IPS DF 6.9 (cell line): ENCODE data around the gene PTPN6.
A peak's percentile ranks its signal among the peaks of the same experiment; 100 is the strongest.

Source experiments
- DNase-seq: peaks from one replicate; pipeline ENCODE4 v3.0.0-alpha.2; 2013; ENCODE audit warnings: low read depth, low spot score
- H3K27ac ChIP-seq: one replicate; pipeline ENCODE4 v1.5.1; 2013; ENCODE audit warnings: low read length, control low read depth
- H3K27me3 ChIP-seq: 2 replicates; pipeline ENCODE4 v1.6.1; 2013; ENCODE audit warnings: mild to moderate bottlenecking, low read length; ENCODE audit not compliant: control insufficient read depth, insufficient read depth
- H3K36me3 ChIP-seq: 2 replicates; pipeline ENCODE4 v1.6.1; 2013; ENCODE audit warnings: low read length; ENCODE audit not compliant: control insufficient read depth, insufficient read depth
- H3K4me1 ChIP-seq: 2 replicates; pipeline ENCODE4 v1.6.1; 2013; ENCODE audit warnings: low read length; ENCODE audit not compliant: control insufficient read depth, insufficient read depth
- H3K4me3 ChIP-seq: 2 replicates; pipeline ENCODE4 v1.5.1; 2013; ENCODE audit warnings: mild to moderate bottlenecking, low read length
- H3K9me3 ChIP-seq: 2 replicates; pipeline ENCODE4 v1.6.1; 2013; ENCODE audit warnings: low read length, inconsistent platforms; ENCODE audit not compliant: control insufficient read depth, insufficient read depth
- WGBS: extraction: QIAGEN DNeasy Blood & Tissue Kit; methylation state at CpG from one replicate; pipeline ENCODE4 v1.1.7; 2013; ENCODE audit warnings: mixed read lengths, missing lambda C conversion rate; ENCODE audit not compliant: insufficient read length, insufficient coverage; 5-methylcytosine and 5-hydroxymethylcytosine counted together

Gene PTPN6

GRCh38 chr12:6925239-6925539 lies 26.0 kb upstream of the PTPN6 start:
- peak overlapping the region; percentile 6 for H3K27ac ChIP-seq
- DNase-seq: no peak
- no peak overlapping the region for H3K4me3 ChIP-seq

GRCh38 chr12:6925540-6926279 lies 25.4 kb upstream of the PTPN6 start:
- peaks cover 4% of the 10 kb centered on the region; the same call in 1 of the 2 replicates for H3K4me1 ChIP-seq
- peak overlapping the region; percentile 21; the same call in 1 of the 2 replicates for H3K4me3 ChIP-seq
- H3K27me3 ChIP-seq: no peaks in the 10 kb centered on the region
- no peak for DNase-seq
- WGBS: no CpG with 5 or more reads among the region's 8 CpGs
- H3K27ac ChIP-seq: peak overlapping the region; percentile 25
- H3K9me3 ChIP-seq: no peaks in the 10 kb centered on the region
- peaks cover 7% of the 10 kb centered on the region; the same call in 1 of the 2 replicates for H3K36me3 ChIP-seq

More at GRCh38 chr12:6925239-6925539, 26.0 kb upstream of the PTPN6 start:
- H3K9me3 ChIP-seq: no peaks in the 10 kb centered on the region
- peaks cover 7% of the 10 kb centered on the region; the same call in 1 of the 2 replicates for H3K36me3 ChIP-seq
- no peaks in the 10 kb centered on the region for H3K27me3 ChIP-seq
- WGBS: no CpG with 5 or more reads among the region's 1 CpG
- peaks cover 4% of the 10 kb centered on the region; the same call in 1 of the 2 replicates for H3K4me1 ChIP-seq

GRCh38 chr12:6927379-6928021 lies 23.7 kb upstream of the PTPN6 start, which contains the start of gene ATN1:
TSS of gene ATN1 (plus strand) at chr12:6927959. CDS start at chr12:6934002, 6,043 bp downstream.
- no CpG with 5 or more reads among the region's 66 CpGs for WGBS
- Histone ChIP-seq H3K4me3 (peak within 1 kb of the TSS; percentile 77), H3K4me1 (peaks cover 4% of the 10 kb centered on the region; the same call in 1 of the 2 replicates), H3K9me3 (no peaks in the 10 kb centered on the region), H3K27me3 (no peaks in the 10 kb centered on the region), H3K27ac (no peak within 1 kb of the TSS), H3K36me3 (no peaks in the 10 kb centered on the region; the same call in 1 of the 2 replicates)
- no peak for DNase-seq

- DNase-seq: no peak
- H3K9me3 ChIP-seq: no peaks in the 10 kb centered on the region
- no peaks in the 10 kb centered on the region; the same call in 1 of the 2 replicates for H3K36me3 ChIP-seq
- H3K27ac ChIP-seq: no peak overlapping the region
- H3K4me1 ChIP-seq: peaks cover 4% of the 10 kb centered on the region; the same call in 1 of the 2 replicates
- H3K27me3 ChIP-seq: no peaks in the 10 kb centered on the region
- peak overlapping the region; percentile 77 for H3K4me3 ChIP-seq
- WGBS: no CpG with 5 or more reads among the region's 79 CpGs
Measured at GRCh38 chr12:6928022-6928702, 23.0 kb upstream of the PTPN6 start.

- no CpG with 5 or more reads among the region's 19 CpGs for WGBS
- DNase-seq: no peak
- peaks cover 4% of the 10 kb centered on the region; the same call in 1 of the 2 replicates for H3K4me1 ChIP-seq
- H3K4me3 ChIP-seq: peak overlapping the region; percentile 77; the same call in 1 of the 2 replicates
- H3K9me3 ChIP-seq: no peaks in the 10 kb centered on the region
- no peaks in the 10 kb centered on the region; the same call in 1 of the 2 replicates for H3K36me3 ChIP-seq
- H3K27me3 ChIP-seq: no peaks in the 10 kb centered on the region
- H3K27ac ChIP-seq: no peak overlapping the region
Measured at GRCh38 chr12:6928703-6929407, 22.3 kb upstream of the PTPN6 start.

GRCh38 chr12:6929466-6930452 lies 21.4 kb upstream of the PTPN6 start:
- Histone ChIP-seq H3K9me3 (no peaks in the 10 kb centered on the region), H3K36me3 (peaks cover 5% of the 10 kb centered on the region), H3K27me3 (no peaks in the 10 kb centered on the region), H3K4me3 (peak overlapping the region; percentile 77; the same call in 1 of the 2 replicates), H3K4me1 (peaks cover 3% of the 10 kb centered on the region; the same call in 1 of the 2 replicates), H3K27ac (no peak overlapping the region)
- WGBS: no CpG with 5 or more reads among the region's 7 CpGs
- no peak for DNase-seq

GRCh38 chr12:6932766-6933165 lies 18.4 kb upstream of the PTPN6 start:
- peaks cover 6% of the 10 kb centered on the region for H3K4me1 ChIP-seq
- no CpG with 5 or more reads among the region's 1 CpG for WGBS
- peaks cover 14% of the 10 kb centered on the region for H3K36me3 ChIP-seq
- DNase-seq: no peak
- H3K9me3 ChIP-seq: no peaks in the 10 kb centered on the region
- H3K27ac ChIP-seq: no peak overlapping the region
- H3K27me3 ChIP-seq: no peaks in the 10 kb centered on the region
- H3K4me3 ChIP-seq: no peak overlapping the region

- no peak for DNase-seq
- WGBS: no CpG with 5 or more reads among the region's 8 CpGs
- Histone ChIP-seq H3K36me3 (peaks cover 17% of the 10 kb centered on the region), H3K27ac (no peak overlapping the region), H3K27me3 (no peaks in the 10 kb centered on the region), H3K4me1 (peaks cover 6% of the 10 kb centered on the region), H3K9me3 (no peaks in the 10 kb centered on the region), H3K4me3 (no peak overlapping the region)
Measured at GRCh38 chr12:6934110-6934509, 17.0 kb upstream of the PTPN6 start.

- Histone ChIP-seq H3K27me3 (no peaks in the 10 kb centered on the region), H3K4me1 (peaks cover 3% of the 10 kb centered on the region), H3K27ac (no peak overlapping the region), H3K9me3 (no peaks in the 10 kb centered on the region), H3K36me3 (peaks cover 17% of the 10 kb centered on the region), H3K4me3 (no peak overlapping the region)
- no peak for DNase-seq
- no CpG with 5 or more reads among the region's 14 CpGs for WGBS
Measured at GRCh38 chr12:6935371-6936193, 15.6 kb upstream of the PTPN6 start.
